Measurements from ENCODE around the gene MYO9B.

The MYO9B gene

GRCh38 chr19:17235300-17235970 lies 159.9 kb downstream of the MYO9B start:
- H3K4me3 ChIP-seq (ENCODE audit: low read depth, low read length), result peak overlapping the region; percentile 86
- TF ChIP-seq CTCF (IDR thresholded peaks at IDR 0.05; ENCODE audit: insufficient read depth, low read depth, low read length, missing control alignments), result peak; percentile 62
- DNase-seq (ENCODE audit: low read depth), result peak; percentile 89

GRCh38 chr19:17235971-17236777 lies 160.6 kb downstream of the MYO9B start:
- DNase-seq (ENCODE audit: low read depth), result no peak
- H3K4me3 ChIP-seq (ENCODE audit: low read depth, low read length), result peak overlapping the region; percentile 86
- TF ChIP-seq CTCF (IDR thresholded peaks at IDR 0.05; ENCODE audit: insufficient read depth, low read depth, low read length, missing control alignments), result no peak

GRCh38 chr19:17236811-17237543 lies 161.4 kb downstream of the MYO9B start:
- TF ChIP-seq CTCF (IDR thresholded peaks at IDR 0.05; ENCODE audit: insufficient read depth, low read depth, low read length, missing control alignments), result no peak
- DNase-seq (ENCODE audit: low read depth), result no peak
- H3K4me3 ChIP-seq (ENCODE audit: low read depth, low read length), result no peak overlapping the region

DNA sequence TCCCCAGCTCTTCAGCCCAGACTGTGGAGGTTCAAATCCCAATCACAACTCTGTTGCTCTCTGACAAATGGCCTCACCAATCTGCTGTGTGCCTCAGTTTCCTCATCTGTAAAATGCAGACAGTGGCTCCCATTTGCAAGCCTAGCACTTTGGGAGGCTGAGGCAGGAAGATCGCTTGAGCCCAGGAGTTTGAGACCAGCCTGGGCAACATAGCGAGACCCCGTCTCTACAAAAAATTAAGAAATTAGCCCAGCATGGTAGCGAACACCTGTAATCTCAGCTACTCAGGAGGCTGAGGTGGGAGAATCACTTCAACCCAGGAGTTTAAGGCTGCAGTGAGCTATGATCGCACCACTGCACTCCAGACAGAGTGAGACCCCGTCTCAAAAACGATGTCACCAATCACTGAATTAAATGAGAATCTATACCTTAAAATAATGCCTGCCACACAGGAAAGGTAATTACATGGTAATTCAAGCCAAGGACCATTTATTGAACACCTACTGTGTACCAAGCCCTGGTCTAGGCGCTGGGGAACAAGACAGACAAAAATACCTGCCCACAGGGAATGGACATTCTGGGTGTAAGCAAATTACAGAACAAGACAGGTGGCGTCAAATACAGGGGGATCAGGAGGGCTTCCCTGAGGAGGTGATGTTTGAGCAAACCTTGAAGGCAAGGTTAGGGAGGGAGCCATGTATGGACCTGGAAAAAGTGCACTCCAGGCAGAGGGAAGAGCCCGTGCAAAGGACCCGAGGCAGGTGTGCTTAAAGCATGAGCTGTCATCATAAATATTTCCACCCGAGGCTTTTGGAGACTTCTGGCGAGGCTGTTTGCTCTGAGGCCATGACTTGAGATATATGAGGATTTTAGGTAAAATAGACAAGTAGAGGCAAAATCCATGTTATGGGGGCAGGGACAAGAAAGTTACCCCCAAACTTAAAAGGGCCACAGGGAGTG lies 162.4 kb downstream of the MYO9B start:
- no peak overlapping the region for H3K4me3 ChIP-seq (ENCODE audit: low read depth, low read length)
- no peak for TF ChIP-seq CTCF (IDR thresholded peaks at IDR 0.05; ENCODE audit: insufficient read depth, low read depth, low read length, missing control alignments)
- no peak for DNase-seq (ENCODE audit: low read depth)

DNA sequence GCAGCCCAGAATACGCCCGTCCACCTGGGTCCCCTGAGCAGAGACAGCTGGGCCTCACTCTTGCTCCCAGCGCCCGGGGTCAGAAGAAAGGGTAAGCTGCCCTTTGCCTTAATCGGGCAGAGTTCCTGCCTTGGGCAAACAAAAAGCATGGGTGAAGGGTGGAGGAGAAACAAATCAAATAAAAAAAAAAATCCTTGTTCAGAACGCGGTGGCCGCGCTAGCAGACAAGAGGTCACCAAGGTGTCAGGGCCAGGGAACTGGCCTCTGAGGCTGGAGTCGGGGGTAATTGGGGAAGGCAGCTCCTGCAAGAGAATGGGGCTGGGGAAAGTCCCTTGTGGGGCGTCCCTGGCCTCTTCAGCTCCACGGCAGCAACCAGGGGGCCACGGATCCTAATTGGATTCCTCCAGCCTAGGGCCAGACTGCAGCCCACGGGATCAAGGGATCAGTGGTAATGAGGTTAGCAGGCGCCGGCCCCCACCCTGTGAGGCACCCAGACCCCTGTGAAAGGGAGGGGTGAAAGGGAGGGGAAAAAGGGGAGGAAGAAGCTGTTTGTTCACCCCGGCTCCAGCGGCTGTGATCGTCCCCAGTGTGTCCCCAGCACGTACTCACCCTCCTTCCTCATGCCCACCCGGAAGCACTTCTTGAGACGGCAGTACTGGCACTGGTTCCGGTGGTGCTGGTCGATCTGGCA lies 164.6 kb downstream of the MYO9B start:
- H3K4me3 ChIP-seq (ENCODE audit: low read depth, low read length), result no peak overlapping the region
- DNase-seq (ENCODE audit: low read depth), result no peak
- TF ChIP-seq CTCF (IDR thresholded peaks at IDR 0.05; ENCODE audit: insufficient read depth, low read depth, low read length, missing control alignments), result no peak

Measured in GM12865 (cell line).